GM21576 (cell line): ENCODE data around the gene TECPR2.
"Not testable (repeated sequence)": the region's sequence is repeated elsewhere in the genome, so short reads cannot be mapped to it uniquely, and the experiment has no call there.

Experiments used
- ATAC-seq: cut with Tn5 transposase; IDR thresholded peaks from one replicate; pipeline ENCODE4 v1.9.1; 2021; ENCODE audit warnings: mild to moderate bottlenecking, moderate library complexity; ENCODE audit not compliant: unreplicated experiment

The TECPR2 gene

GRCh38 chr14:102544747-102545460 is 182.2 kb downstream of the TECPR2 start:
- no peak for ATAC-seq

GRCh38 chr14:102545461-102546265 is 182.9 kb downstream of the TECPR2 start:
- ATAC-seq: no peak

GRCh38 chr14:102548616-102549240 is 186.0 kb downstream of the TECPR2 start:
- no peak for ATAC-seq

- not testable (repeated sequence) for ATAC-seq
Observed at GRCh38 chr14:102550927-102551401, 188.2 kb downstream of the TECPR2 start.
